Measurements from ENCODE around the gene SCG5.

The SCG5 gene

GRCh38 chr15:32659340-32660155 is 18.0 kb downstream of the SCG5 start:
- no peak for DNase-seq (ENCODE audit: low read depth)

GRCh38 chr15:32663671-32664070 is 22.2 kb downstream of the SCG5 start:
- no peak for DNase-seq (ENCODE audit: low read depth)

- no peak for DNase-seq (ENCODE audit: low read depth)
Observed at GRCh38 chr15:32664796-32665195, 23.3 kb downstream of the SCG5 start.

GRCh38 chr15:32667321-32667720 is 25.8 kb downstream of the SCG5 start:
- DNase-seq (ENCODE audit: low read depth): no peak

GRCh38 chr15:32668942-32669341 is 27.4 kb downstream of the SCG5 start:
- DNase-seq (ENCODE audit: low read depth): no peak

- DNase-seq (ENCODE audit: low read depth): no peak
Observed at GRCh38 chr15:32669896-32670611, 28.5 kb downstream of the SCG5 start.

GRCh38 chr15:32670623-32671022 is 29.1 kb downstream of the SCG5 start:
- DNase-seq (ENCODE audit: low read depth): no peak

GRCh38 chr15:32671339-32672325 is 30.1 kb downstream of the SCG5 start:
- no peak for DNase-seq (ENCODE audit: low read depth)

- no peak for DNase-seq (ENCODE audit: low read depth)
Observed at GRCh38 chr15:32674681-32675080, 33.2 kb downstream of the SCG5 start.

GRCh38 chr15:32675466-32675865 is 34.0 kb downstream of the SCG5 start:
- DNase-seq (ENCODE audit: low read depth): no peak

- no peak for DNase-seq (ENCODE audit: low read depth)
Observed at GRCh38 chr15:32676169-32676568, 34.7 kb downstream of the SCG5 start.

- no peak for DNase-seq (ENCODE audit: low read depth)
Observed at GRCh38 chr15:32677238-32677750, 35.8 kb downstream of the SCG5 start.

- DNase-seq (ENCODE audit: low read depth): no peak
Observed at GRCh38 chr15:32679298-32679690, 37.8 kb downstream of the SCG5 start.

- DNase-seq (ENCODE audit: low read depth): no peak
Observed at GRCh38 chr15:32682569-32682968, 41.1 kb downstream of the SCG5 start.

GRCh38 chr15:32682977-32683630 is 41.6 kb downstream of the SCG5 start:
- DNase-seq (ENCODE audit: low read depth): no peak

- no peak for DNase-seq (ENCODE audit: low read depth)
Observed at GRCh38 chr15:32683906-32684584, 42.5 kb downstream of the SCG5 start.

- DNase-seq (ENCODE audit: low read depth): no peak
Observed at GRCh38 chr15:32685576-32685975, 44.1 kb downstream of the SCG5 start.

- DNase-seq (ENCODE audit: low read depth): no peak
Observed at GRCh38 chr15:32687556-32687955, 46.0 kb downstream of the SCG5 start.

- no peak for DNase-seq (ENCODE audit: low read depth)
Observed at GRCh38 chr15:32688151-32688639, 46.7 kb downstream of the SCG5 start.

- DNase-seq (ENCODE audit: low read depth): no peak
Observed at GRCh38 chr15:32690941-32691688, 49.6 kb downstream of the SCG5 start.
